ENCODE measurements around the gene ENOX1. TPM values are rescaled to one million over a fixed set of nuclear protein-coding genes. Genes with fewer than 3 reads are reported as not detected.

Gene ENOX1
- total RNA-seq, 1 experiment from 2014 or later = 0.95 TPM

DNA sequence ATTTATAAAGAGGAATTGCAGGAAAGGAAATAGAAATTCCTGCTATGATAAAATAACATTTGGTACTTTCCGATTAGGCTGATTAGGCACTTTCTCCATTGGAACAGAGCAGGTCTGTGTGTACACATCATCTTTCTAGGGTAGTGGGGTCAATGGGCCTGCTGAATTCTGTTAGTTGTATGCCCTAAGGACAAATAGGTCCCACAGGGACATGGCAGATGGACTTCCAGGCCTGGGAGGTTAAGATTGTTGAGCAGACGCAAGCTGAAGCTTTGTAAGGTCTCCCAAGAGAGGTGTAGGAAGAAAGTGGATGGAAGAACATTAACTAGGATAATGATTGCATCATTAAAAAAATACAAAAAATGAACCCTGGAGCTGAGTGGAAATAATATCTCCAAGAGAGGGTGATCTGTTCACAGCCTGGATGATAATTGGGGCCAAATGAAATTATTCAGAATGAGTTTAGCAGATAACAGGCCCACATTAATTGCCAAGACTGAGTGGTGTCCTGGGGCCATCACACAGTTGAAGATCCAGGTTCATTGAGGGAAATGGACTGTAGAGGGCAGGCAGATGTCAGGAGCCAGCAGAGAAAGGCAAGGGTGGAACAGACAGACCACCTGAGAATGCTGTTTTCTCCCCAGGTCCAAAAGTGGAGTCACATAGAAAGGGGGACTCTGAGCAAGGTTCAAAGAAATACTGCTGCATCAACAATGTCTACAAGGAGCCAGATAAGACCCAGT lies 548.3 kb downstream of the ENOX1 start:
- no peaks in the 10 kb centered on the region for H3K36me3 ChIP-seq (ENCODE audit: low read depth, low read length)
- BruUV-seq (replicated peaks) = no TSS peak

DNA sequence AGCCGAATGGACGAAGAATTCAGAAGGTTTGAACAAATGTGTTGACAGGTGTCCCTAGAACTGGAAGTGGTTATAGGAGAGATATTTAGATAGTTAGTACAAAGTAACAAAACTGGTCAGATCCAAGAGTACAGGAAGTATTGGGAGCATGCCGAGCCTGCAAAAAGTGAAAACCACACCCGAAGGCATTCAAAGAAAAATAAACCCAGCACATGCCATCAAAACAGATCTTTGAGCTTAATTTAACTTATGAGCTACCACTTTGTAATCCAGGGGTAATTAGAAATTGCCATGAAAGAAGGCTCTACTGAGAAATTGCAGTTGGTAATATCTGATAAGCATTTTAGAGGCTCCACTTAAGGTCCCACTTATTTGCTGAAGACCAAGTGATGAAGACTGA lies 549.2 kb downstream of the ENOX1 start:
- H4K20me1 ChIP-seq (ENCODE audit: low read length) = no peaks in the 10 kb centered on the region
- no peaks in the 10 kb centered on the region for H3F3A ChIP-seq (ENCODE audit: low read length, unreplicated experiment)
- no peak overlapping the region for H3K4me3 ChIP-seq (ENCODE audit: low read length)
- TF ChIP-seq, protein P1, sequence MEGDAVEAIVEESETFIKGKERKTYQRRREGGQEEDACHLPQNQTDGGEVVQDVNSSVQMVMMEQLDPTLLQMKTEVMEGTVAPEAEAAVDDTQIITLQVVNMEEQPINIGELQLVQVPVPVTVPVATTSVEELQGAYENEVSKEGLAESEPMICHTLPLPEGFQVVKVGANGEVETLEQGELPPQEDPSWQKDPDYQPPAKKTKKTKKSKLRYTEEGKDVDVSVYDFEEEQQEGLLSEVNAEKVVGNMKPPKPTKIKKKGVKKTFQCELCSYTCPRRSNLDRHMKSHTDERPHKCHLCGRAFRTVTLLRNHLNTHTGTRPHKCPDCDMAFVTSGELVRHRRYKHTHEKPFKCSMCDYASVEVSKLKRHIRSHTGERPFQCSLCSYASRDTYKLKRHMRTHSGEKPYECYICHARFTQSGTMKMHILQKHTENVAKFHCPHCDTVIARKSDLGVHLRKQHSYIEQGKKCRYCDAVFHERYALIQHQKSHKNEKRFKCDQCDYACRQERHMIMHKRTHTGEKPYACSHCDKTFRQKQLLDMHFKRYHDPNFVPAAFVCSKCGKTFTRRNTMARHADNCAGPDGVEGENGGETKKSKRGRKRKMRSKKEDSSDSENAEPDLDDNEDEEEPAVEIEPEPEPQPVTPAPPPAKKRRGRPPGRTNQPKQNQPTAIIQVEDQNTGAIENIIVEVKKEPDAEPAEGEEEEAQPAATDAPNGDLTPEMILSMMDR (conservative IDR thresholded peaks at IDR 0.05; ENCODE audit: low read depth, low read length) = no peak
- TF ChIP-seq EZH2phosphoT487 (IDR thresholded peaks at IDR 0.05; ENCODE audit: borderline replicate concordance, low read length) (no peak), EZH2 (IDR thresholded peaks at IDR 0.05; ENCODE audit: low read length, unreplicated experiment) (no peak)
- H3K36me3 ChIP-seq (ENCODE audit: low read depth, low read length) = no peaks in the 10 kb centered on the region
- CTCF ChIA-PET = no interaction called here
- H3K4me1 ChIP-seq (ENCODE audit: insufficient read depth, low read length) = peaks cover 11% of the 10 kb centered on the region
- no peaks in the 10 kb centered on the region for H3K27me3 ChIP-seq (ENCODE audit: low read length)
- no peak overlapping the region for H3K9ac ChIP-seq (ENCODE audit: low read length)
- H3K27ac ChIP-seq (ENCODE audit: low read length) = no peak overlapping the region
- no peak overlapping the region for H2AFZ ChIP-seq (ENCODE audit: low read length)
- no peaks in the 10 kb centered on the region for H3K9me2 ChIP-seq (replicated peaks; ENCODE audit: low read length)
- DNase-seq = no peak
- no TSS peak for BruUV-seq (replicated peaks)
- no peaks in the 10 kb centered on the region for H3K9me3 ChIP-seq (ENCODE audit: low read length)
- no peak overlapping the region for H3K4me2 ChIP-seq (ENCODE audit: low read length)
- ATAC-seq = no peak
- intact Hi-C loops (cut with micrococcal nuclease) = no loop called here
- POLR2A ChIA-PET (ENCODE audit: unreplicated experiment) = no interaction called here
- no peaks in the 10 kb centered on the region for H3K79me2 ChIP-seq (ENCODE audit: low read length)

More for the DNA sequence above, 548.3 kb downstream of the ENOX1 start:
- H4K20me1 ChIP-seq (ENCODE audit: low read length) = no peaks in the 10 kb centered on the region
- H2AFZ ChIP-seq (ENCODE audit: low read length) = no peak overlapping the region
- DNase-seq = no peak
- ATAC-seq = no peak
- H3K27ac ChIP-seq (ENCODE audit: low read length) = no peak overlapping the region
- ChIA-PET CTCF (no interaction called here), POLR2A (ENCODE audit: unreplicated experiment) (no interaction called here)
- H3K27me3 ChIP-seq (ENCODE audit: low read length) = no peaks in the 10 kb centered on the region
- H3K9me3 ChIP-seq (ENCODE audit: low read length) = no peaks in the 10 kb centered on the region
- intact Hi-C loops (cut with micrococcal nuclease) = no loop called here
- no peak overlapping the region for H3K9ac ChIP-seq (ENCODE audit: low read length)
- no peak overlapping the region for H3K4me2 ChIP-seq (ENCODE audit: low read length)
- TF ChIP-seq EZH2 (IDR thresholded peaks at IDR 0.05; ENCODE audit: low read length, unreplicated experiment) (no peak), EZH2phosphoT487 (IDR thresholded peaks at IDR 0.05; ENCODE audit: borderline replicate concordance, low read length) (no peak)
- TF ChIP-seq, protein P1 (conservative IDR thresholded peaks at IDR 0.05; ENCODE audit: low read depth, low read length) = no peak
- no peaks in the 10 kb centered on the region for H3F3A ChIP-seq (ENCODE audit: low read length, unreplicated experiment)
- peaks cover 4% of the 10 kb centered on the region; the same call in 1 of the 2 replicates for H3K4me1 ChIP-seq (ENCODE audit: insufficient read depth, low read length)
- no peaks in the 10 kb centered on the region for H3K9me2 ChIP-seq (replicated peaks; ENCODE audit: low read length)
- no peak overlapping the region for H3K4me3 ChIP-seq (ENCODE audit: low read length)
- H3K79me2 ChIP-seq (ENCODE audit: low read length) = no peaks in the 10 kb centered on the region

- DNase-seq = no peak
- POLR2A ChIA-PET (ENCODE audit: unreplicated experiment) = no interaction called here
Observed at GRCh38 chr13:43235028-43235427, 551.7 kb downstream of the ENOX1 start.

More at GRCh38 chr13:43235028-43235427, 551.7 kb downstream of the ENOX1 start:
- no peak for ATAC-seq
- no peak overlapping the region for H3K27ac ChIP-seq (ENCODE audit: low read length)
- no TSS peak for BruUV-seq (replicated peaks)
- intact Hi-C loops (cut with micrococcal nuclease) = no loop called here
- no peaks in the 10 kb centered on the region for H3K36me3 ChIP-seq (ENCODE audit: low read depth, low read length)
- TF ChIP-seq, protein P1 (conservative IDR thresholded peaks at IDR 0.05; ENCODE audit: low read depth, low read length) = no peak
- no peak for TF ChIP-seq EZH2 (IDR thresholded peaks at IDR 0.05; ENCODE audit: low read length, unreplicated experiment)
- TF ChIP-seq EZH2phosphoT487 (IDR thresholded peaks at IDR 0.05; ENCODE audit: borderline replicate concordance, low read length) = no peak
- no peaks in the 10 kb centered on the region for H3K9me3 ChIP-seq (ENCODE audit: low read length)
- no peak overlapping the region for H3K4me2 ChIP-seq (ENCODE audit: low read length)
- H3K4me3 ChIP-seq (ENCODE audit: low read length) = no peak overlapping the region
- H3F3A ChIP-seq (ENCODE audit: low read length, unreplicated experiment) = no peaks in the 10 kb centered on the region
- no peaks in the 10 kb centered on the region for H3K9me2 ChIP-seq (replicated peaks; ENCODE audit: low read length)
- H4K20me1 ChIP-seq (ENCODE audit: low read length) = no peaks in the 10 kb centered on the region
- H3K79me2 ChIP-seq (ENCODE audit: low read length) = no peaks in the 10 kb centered on the region
- no peaks in the 10 kb centered on the region for H3K27me3 ChIP-seq (ENCODE audit: low read length)
- H3K9ac ChIP-seq (ENCODE audit: low read length) = no peak overlapping the region
- peaks cover 15% of the 10 kb centered on the region for H3K4me1 ChIP-seq (ENCODE audit: insufficient read depth, low read length)
- no peak overlapping the region for H2AFZ ChIP-seq (ENCODE audit: low read length)
- CTCF ChIA-PET = no interaction called here
